ENCODE data around the gene RAB38. TPM values are rescaled to one million over a fixed set of nuclear protein-coding genes. Genes with fewer than 3 reads are reported as not detected.

The RAB38 gene
- polyA plus RNA-seq, 4 donors, result 0.67 to 14.3 (median 1.2) TPM

GRCh38 chr11:88179141-88179540 is 3.9 kb upstream of the RAB38 start:
- H3K27ac ChIP-seq (ENCODE audit: low read depth in 1 of 3, low read length in 2 of 3), result no peak overlapping the region
- FAIRE-seq, result no peak

GRCh38 chr11:88178191-88178590 is 2.9 kb upstream of the RAB38 start:
- Histone ChIP-seq H3K36me3 (ENCODE audit: control insufficient read depth in 3 of 3, insufficient read depth in 2 of 3, low read depth in 1 of 3, low read length in 3 of 3) (no peaks in the 10 kb centered on the region), H3K27ac (ENCODE audit: low read depth in 1 of 3, low read length in 2 of 3) (no peak overlapping the region), H3K9me3 (ENCODE audit: control insufficient read depth in 2 of 2, insufficient read depth in 1 of 2, low read depth in 1 of 2, low read length in 1 of 2) (no peaks in the 10 kb centered on the region), H3K4me1 (ENCODE audit: control insufficient read depth in 3 of 3, insufficient read depth in 2 of 3, low read depth in 1 of 3, low read length in 2 of 3) (peaks cover 0 to 12% (median 0%) of the 10 kb centered on the region in 3 donors), H3K27me3 (ENCODE audit: control insufficient read depth in 3 of 3, insufficient read depth in 3 of 3, low read length in 3 of 3) (no peaks in the 10 kb centered on the region), H3K4me3 (ENCODE audit: low read depth in 1 of 3, low read length in 3 of 3) (no peak overlapping the region)
- FAIRE-seq, result no peak
- 65 to 85% (median 77%) methylated on average over 4 of the region's 4 CpGs for WGBS, 3 donors
- no peak for DNase-seq

More at GRCh38 chr11:88179141-88179540, 3.9 kb upstream of the RAB38 start:
- Histone ChIP-seq H3K36me3 (ENCODE audit: control insufficient read depth in 3 of 3, insufficient read depth in 2 of 3, low read depth in 1 of 3, low read length in 3 of 3) (no peaks in the 10 kb centered on the region), H3K4me3 (ENCODE audit: low read depth in 1 of 3, low read length in 3 of 3) (no peak overlapping the region), H3K27me3 (ENCODE audit: control insufficient read depth in 3 of 3, insufficient read depth in 3 of 3, low read length in 3 of 3) (no peaks in the 10 kb centered on the region), H3K9me3 (ENCODE audit: control insufficient read depth in 2 of 2, insufficient read depth in 1 of 2, low read depth in 1 of 2, low read length in 1 of 2) (no peaks in the 10 kb centered on the region), H3K4me1 (ENCODE audit: control insufficient read depth in 3 of 3, insufficient read depth in 2 of 3, low read depth in 1 of 3, low read length in 2 of 3) (peaks cover 0 to 10% (median 0%) of the 10 kb centered on the region in 3 donors)
- DNase-seq, result no peak
- 42 to 60% (median 54%) methylated on average over 2 of the region's 2 CpGs for WGBS, 3 donors

- no peaks in the 10 kb centered on the region for H3K27me3 ChIP-seq (ENCODE audit: control insufficient read depth in 3 of 3, insufficient read depth in 3 of 3, low read length in 3 of 3)
- WGBS, 3 donors, result 13 to 26% (median 17%) methylated on average over 15 of the region's 15 CpGs
- no peak for FAIRE-seq
- H3K4me3 ChIP-seq (ENCODE audit: low read depth in 1 of 3, low read length in 3 of 3), result peak overlapping the region; percentile 34 to 65 (median 47)
- H3K4me1 ChIP-seq (ENCODE audit: control insufficient read depth in 3 of 3, insufficient read depth in 2 of 3, low read depth in 1 of 3, low read length in 2 of 3), result peaks cover 0 to 12% (median 0%) of the 10 kb centered on the region in 3 donors
- no peaks in the 10 kb centered on the region for H3K9me3 ChIP-seq (ENCODE audit: control insufficient read depth in 2 of 2, insufficient read depth in 1 of 2, low read depth in 1 of 2, low read length in 1 of 2)
- peak in 1 of 2 donors; percentile 54 for DNase-seq
- peak overlapping the region in 1 of 3 donors; percentile 41 for H3K27ac ChIP-seq (ENCODE audit: low read depth in 1 of 3, low read length in 2 of 3)
- H3K36me3 ChIP-seq (ENCODE audit: control insufficient read depth in 3 of 3, insufficient read depth in 2 of 3, low read depth in 1 of 3, low read length in 3 of 3), result peaks cover 0 to 3% (median 0%) of the 10 kb centered on the region in 3 donors
Measured at GRCh38 chr11:88175569-88176075, 379 bp upstream of the RAB38 start.

- 60 to 79% (median 62%) methylated on average over 3 of the region's 3 CpGs for whole genome bisulfite sequencing, 3 donors
- peak overlapping the region in 1 of 3 donors; percentile 88 for H3K27ac ChIP-seq (ENCODE audit: low read depth in 1 of 3, low read length in 2 of 3)
- H3K27me3 ChIP-seq (ENCODE audit: control insufficient read depth in 3 of 3, insufficient read depth in 3 of 3, low read length in 3 of 3), result no peaks in the 10 kb centered on the region
- H3K4me3 ChIP-seq (ENCODE audit: low read depth in 1 of 3, low read length in 3 of 3), result no peak overlapping the region
- FAIRE-seq (no peak), DNase-seq (peak; percentile 21 to 55)
- H3K9me3 ChIP-seq (ENCODE audit: control insufficient read depth in 2 of 2, insufficient read depth in 1 of 2, low read depth in 1 of 2, low read length in 1 of 2), result no peaks in the 10 kb centered on the region
- H3K4me1 ChIP-seq (ENCODE audit: control insufficient read depth in 3 of 3, insufficient read depth in 2 of 3, low read depth in 1 of 3, low read length in 2 of 3), result peaks cover 0 to 12% (median 0%) of the 10 kb centered on the region in 3 donors
- H3K36me3 ChIP-seq (ENCODE audit: control insufficient read depth in 3 of 3, insufficient read depth in 2 of 3, low read depth in 1 of 3, low read length in 3 of 3), result peaks cover 0 to 3% (median 0%) of the 10 kb centered on the region in 3 donors
Measured at GRCh38 chr11:88173956-88174355, 1.3 kb downstream of the RAB38 start.

GRCh38 chr11:88171982-88172381 is 3.3 kb downstream of the RAB38 start:
- Histone ChIP-seq H3K27me3 (ENCODE audit: control insufficient read depth in 3 of 3, insufficient read depth in 3 of 3, low read length in 3 of 3) (no peaks in the 10 kb centered on the region), H3K4me1 (ENCODE audit: control insufficient read depth in 3 of 3, insufficient read depth in 2 of 3, low read depth in 1 of 3, low read length in 2 of 3) (peaks cover 0 to 9% (median 0%) of the 10 kb centered on the region in 3 donors), H3K9me3 (ENCODE audit: control insufficient read depth in 2 of 2, insufficient read depth in 1 of 2, low read depth in 1 of 2, low read length in 1 of 2) (no peaks in the 10 kb centered on the region), H3K36me3 (ENCODE audit: control insufficient read depth in 3 of 3, insufficient read depth in 2 of 3, low read depth in 1 of 3, low read length in 3 of 3) (peaks cover 0 to 3% (median 0%) of the 10 kb centered on the region in 3 donors), H3K27ac (ENCODE audit: low read depth in 1 of 3, low read length in 2 of 3) (no peak overlapping the region), H3K4me3 (ENCODE audit: low read depth in 1 of 3, low read length in 3 of 3) (no peak overlapping the region)
- 78 to 90% (median 89%) methylated on average over 2 of the region's 2 CpGs for WGBS, 3 donors
- FAIRE-seq, result no peak
- DNase-seq, result no peak

GRCh38 chr11:88170673-88171072 is 4.6 kb downstream of the RAB38 start:
- no peak overlapping the region for H3K27ac ChIP-seq (ENCODE audit: low read depth in 1 of 3, low read length in 2 of 3)
- H3K4me1 ChIP-seq (ENCODE audit: control insufficient read depth in 3 of 3, insufficient read depth in 2 of 3, low read depth in 1 of 3, low read length in 2 of 3), result peaks cover 0 to 5% (median 0%) of the 10 kb centered on the region in 3 donors
- FAIRE-seq, result no peak
- no peak overlapping the region for H3K4me3 ChIP-seq (ENCODE audit: low read depth in 1 of 3, low read length in 3 of 3)
- H3K36me3 ChIP-seq (ENCODE audit: control insufficient read depth in 3 of 3, insufficient read depth in 2 of 3, low read depth in 1 of 3, low read length in 3 of 3), result peaks cover 0 to 3% (median 0%) of the 10 kb centered on the region in 3 donors
- H3K27me3 ChIP-seq (ENCODE audit: control insufficient read depth in 3 of 3, insufficient read depth in 3 of 3, low read length in 3 of 3), result no peaks in the 10 kb centered on the region
- WGBS, 3 donors, result 86 to 89% (median 86%) methylated on average over 2 of the region's 2 CpGs
- DNase-seq, result no peak
- no peaks in the 10 kb centered on the region for H3K9me3 ChIP-seq (ENCODE audit: control insufficient read depth in 2 of 2, insufficient read depth in 1 of 2, low read depth in 1 of 2, low read length in 1 of 2)

GRCh38 chr11:88169881-88170280 is 5.4 kb downstream of the RAB38 start:
- FAIRE-seq, result no peak
- WGBS, 3 donors, result 92 to 95% (median 94%) methylated on average over 4 of the region's 4 CpGs
- H3K9me3 ChIP-seq (ENCODE audit: control insufficient read depth in 2 of 2, insufficient read depth in 1 of 2, low read depth in 1 of 2, low read length in 1 of 2), result no peaks in the 10 kb centered on the region
- no peak overlapping the region for H3K27ac ChIP-seq (ENCODE audit: low read depth in 1 of 3, low read length in 2 of 3)
- H3K4me3 ChIP-seq (ENCODE audit: low read depth in 1 of 3, low read length in 3 of 3), result no peak overlapping the region
- DNase-seq, result no peak
- peaks cover 0 to 5% (median 0%) of the 10 kb centered on the region in 3 donors for H3K4me1 ChIP-seq (ENCODE audit: control insufficient read depth in 3 of 3, insufficient read depth in 2 of 3, low read depth in 1 of 3, low read length in 2 of 3)
- H3K36me3 ChIP-seq (ENCODE audit: control insufficient read depth in 3 of 3, insufficient read depth in 2 of 3, low read depth in 1 of 3, low read length in 3 of 3), result peaks cover 0 to 3% (median 0%) of the 10 kb centered on the region in 3 donors
- no peaks in the 10 kb centered on the region for H3K27me3 ChIP-seq (ENCODE audit: control insufficient read depth in 3 of 3, insufficient read depth in 3 of 3, low read length in 3 of 3)

- peaks cover 0 to 5% (median 0%) of the 10 kb centered on the region in 3 donors for H3K4me1 ChIP-seq (ENCODE audit: control insufficient read depth in 3 of 3, insufficient read depth in 2 of 3, low read depth in 1 of 3, low read length in 2 of 3)
- H3K27ac ChIP-seq (ENCODE audit: low read depth in 1 of 3, low read length in 2 of 3), result no peak overlapping the region
- H3K27me3 ChIP-seq (ENCODE audit: control insufficient read depth in 3 of 3, insufficient read depth in 3 of 3, low read length in 3 of 3), result no peaks in the 10 kb centered on the region
- DNase-seq, result no peak
- H3K4me3 ChIP-seq (ENCODE audit: low read depth in 1 of 3, low read length in 3 of 3), result no peak overlapping the region
- FAIRE-seq, result no peak
- H3K9me3 ChIP-seq (ENCODE audit: control insufficient read depth in 2 of 2, insufficient read depth in 1 of 2, low read depth in 1 of 2, low read length in 1 of 2), result no peaks in the 10 kb centered on the region
- 74 to 88% (median 85%) methylated on average over 2 of the region's 2 CpGs for WGBS, 3 donors
- peaks cover 0 to 3% (median 0%) of the 10 kb centered on the region in 3 donors for H3K36me3 ChIP-seq (ENCODE audit: control insufficient read depth in 3 of 3, insufficient read depth in 2 of 3, low read depth in 1 of 3, low read length in 3 of 3)
Measured at GRCh38 chr11:88169471-88169870, 5.8 kb downstream of the RAB38 start.

GRCh38 chr11:88167853-88168252 is 7.4 kb downstream of the RAB38 start:
- peaks cover 0 to 3% (median 0%) of the 10 kb centered on the region in 3 donors for H3K36me3 ChIP-seq (ENCODE audit: control insufficient read depth in 3 of 3, insufficient read depth in 2 of 3, low read depth in 1 of 3, low read length in 3 of 3)
- FAIRE-seq (no peak), DNase-seq (no peak)
- no peaks in the 10 kb centered on the region for H3K4me1 ChIP-seq (ENCODE audit: control insufficient read depth in 3 of 3, insufficient read depth in 2 of 3, low read depth in 1 of 3, low read length in 2 of 3)
- no peaks in the 10 kb centered on the region for H3K9me3 ChIP-seq (ENCODE audit: control insufficient read depth in 2 of 2, insufficient read depth in 1 of 2, low read depth in 1 of 2, low read length in 1 of 2)
- no peaks in the 10 kb centered on the region for H3K27me3 ChIP-seq (ENCODE audit: control insufficient read depth in 3 of 3, insufficient read depth in 3 of 3, low read length in 3 of 3)
- H3K4me3 ChIP-seq (ENCODE audit: low read depth in 1 of 3, low read length in 3 of 3), result no peak overlapping the region
- H3K27ac ChIP-seq (ENCODE audit: low read depth in 1 of 3, low read length in 2 of 3), result no peak overlapping the region

All from small intestine (tissue), 7 donors.